ENCODE data around the gene LZTS2. TPM values are rescaled to one million over a fixed set of nuclear protein-coding genes. Genes with fewer than 3 reads are reported as not detected.

The LZTS2 gene
- total RNA-seq, 1 experiment from 2014 or later, result 58.3 TPM

DNA sequence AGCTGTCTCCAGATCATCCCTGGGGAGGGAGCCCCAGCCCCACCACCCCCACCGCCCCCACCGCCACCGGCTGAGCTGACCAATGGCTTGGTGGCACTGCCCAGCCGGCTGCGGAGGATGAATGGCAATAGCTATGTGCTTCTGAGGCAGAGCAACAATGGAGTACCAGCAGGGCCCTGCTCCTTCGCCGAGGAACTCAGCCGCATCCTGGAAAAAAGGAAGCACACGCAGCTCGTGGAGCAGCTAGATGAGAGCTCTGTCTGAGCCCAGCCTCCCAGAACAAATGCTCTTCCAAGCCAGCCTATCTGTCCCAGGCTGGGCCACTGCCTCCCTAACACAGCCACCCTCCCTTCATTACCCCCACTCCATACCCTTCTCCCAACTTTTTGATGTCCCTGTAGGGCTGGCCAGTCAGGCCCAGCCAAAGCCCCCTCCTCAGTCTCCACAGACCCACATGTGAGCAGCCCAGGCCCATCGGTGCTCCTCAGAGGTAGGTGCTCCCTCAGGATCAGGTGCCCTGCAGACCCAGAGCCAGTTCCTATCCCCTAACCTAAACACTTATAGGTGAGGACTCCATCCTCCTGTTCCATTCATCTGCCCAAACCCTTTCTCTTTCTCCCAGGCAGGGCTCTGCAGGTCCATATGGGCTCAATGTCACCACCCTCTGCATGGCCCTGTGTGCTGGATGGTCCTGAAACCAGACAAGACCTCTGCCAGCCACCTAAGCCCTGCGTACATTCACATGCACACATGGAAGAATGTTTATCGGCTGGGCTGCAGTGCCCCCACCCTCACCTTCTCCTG, 15.5 kb upstream of the LZTS2 start:
- BruUV-seq (replicated peaks), result no TSS peak
- Histone ChIP-seq H3K9me2 (replicated peaks; ENCODE audit: low read length) (no peaks in the 10 kb centered on the region), H3K27ac (ENCODE audit: low read length) (no peak overlapping the region), H2AFZ (ENCODE audit: low read length) (no peak overlapping the region), H3F3A (ENCODE audit: low read length, unreplicated experiment) (no peaks in the 10 kb centered on the region), H3K27me3 (ENCODE audit: low read length) (no peaks in the 10 kb centered on the region), H3K4me1 (ENCODE audit: insufficient read depth, low read length) (peaks cover 12% of the 10 kb centered on the region), H3K79me2 (ENCODE audit: low read length) (peaks cover 34% of the 10 kb centered on the region), H3K36me3 (ENCODE audit: low read depth, low read length) (no peaks in the 10 kb centered on the region), H3K9ac (ENCODE audit: low read length) (no peak overlapping the region), H3K4me3 (ENCODE audit: low read length) (no peak overlapping the region), H4K20me1 (ENCODE audit: low read length) (peaks cover 3% of the 10 kb centered on the region; the same call in 1 of the 2 replicates), H3K4me2 (ENCODE audit: low read length) (no peak overlapping the region), H3K9me3 (ENCODE audit: low read length) (no peaks in the 10 kb centered on the region)
- TF ChIP-seq EZH2phosphoT487 (IDR thresholded peaks at IDR 0.05; ENCODE audit: borderline replicate concordance, low read length) (no peak), CTCF (conservative IDR thresholded peaks at IDR 0.05; ENCODE audit: low read depth, low read length) (no peak), EZH2 (IDR thresholded peaks at IDR 0.05; ENCODE audit: low read length, unreplicated experiment) (no peak)
- CTCF ChIA-PET, result no interaction called here
- intact Hi-C loops (cut with micrococcal nuclease), result no loop called here
- POLR2A ChIA-PET (ENCODE audit: unreplicated experiment), result no interaction called here
- no peak for ATAC-seq
- DNase-seq, result no peak

- intact Hi-C loops (cut with micrococcal nuclease), result no loop called here
- no peaks in the 10 kb centered on the region for H3F3A ChIP-seq (ENCODE audit: low read length, unreplicated experiment)
- ATAC-seq, result no peak
- no peaks in the 10 kb centered on the region for H3K9me2 ChIP-seq (replicated peaks; ENCODE audit: low read length)
- CTCF ChIA-PET, result interaction anchor here (0.6 kb wide), 1 partner anchor 58 kb away, joined by 3 read pairs; no protein-coding TSS in a partner anchor
- no TSS peak for BruUV-seq (replicated peaks)
- peaks cover 41% of the 10 kb centered on the region for H3K79me2 ChIP-seq (ENCODE audit: low read length)
- H3K27ac ChIP-seq (ENCODE audit: low read length), result no peak overlapping the region
- no peak for DNase-seq
- POLR2A ChIA-PET (ENCODE audit: unreplicated experiment), result no interaction called here
- no peak overlapping the region for H2AFZ ChIP-seq (ENCODE audit: low read length)
- H4K20me1 ChIP-seq (ENCODE audit: low read length), result peaks cover 10% of the 10 kb centered on the region
- H3K4me3 ChIP-seq (ENCODE audit: low read length), result no peak overlapping the region
- no peak overlapping the region for H3K4me2 ChIP-seq (ENCODE audit: low read length)
- no peak overlapping the region for H3K9ac ChIP-seq (ENCODE audit: low read length)
- no peaks in the 10 kb centered on the region for H3K27me3 ChIP-seq (ENCODE audit: low read length)
- peaks cover 19% of the 10 kb centered on the region for H3K4me1 ChIP-seq (ENCODE audit: insufficient read depth, low read length)
- TF ChIP-seq EZH2phosphoT487 (IDR thresholded peaks at IDR 0.05; ENCODE audit: borderline replicate concordance, low read length), result no peak
- no peak for TF ChIP-seq CTCF (conservative IDR thresholded peaks at IDR 0.05; ENCODE audit: low read depth, low read length)
- no peak for TF ChIP-seq EZH2 (IDR thresholded peaks at IDR 0.05; ENCODE audit: low read length, unreplicated experiment)
- H3K9me3 ChIP-seq (ENCODE audit: low read length), result no peaks in the 10 kb centered on the region
- peaks cover 4% of the 10 kb centered on the region; the same call in 1 of the 2 replicates for H3K36me3 ChIP-seq (ENCODE audit: low read depth, low read length)
Measured at GRCh38 chr10:100984672-100985177, 14.9 kb upstream of the LZTS2 start.

DNA sequence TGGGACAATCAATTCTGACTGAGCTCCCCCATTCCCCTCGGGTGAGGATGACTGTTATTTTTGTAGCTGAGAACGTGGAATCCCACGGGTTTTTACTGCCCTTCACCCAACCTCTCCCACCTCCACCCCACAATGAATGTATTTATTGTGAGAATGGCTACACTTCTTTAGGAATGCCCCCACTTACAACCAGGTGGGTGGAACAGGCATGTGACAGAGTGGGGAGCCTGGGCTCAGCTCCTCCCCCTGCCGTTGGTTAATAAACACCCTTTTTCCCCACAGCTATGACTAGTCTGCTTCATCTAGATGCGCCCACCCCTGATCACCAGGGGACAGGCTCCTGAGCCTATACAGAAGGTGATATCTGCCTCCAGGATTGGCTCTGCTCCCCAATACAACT, 14.3 kb upstream of the LZTS2 start:
- CTCF ChIA-PET, result interaction anchor here (0.6 kb wide), 1 partner anchor 58 kb away, joined by 3 read pairs; no protein-coding TSS in a partner anchor

More for the DNA sequence above, 14.3 kb upstream of the LZTS2 start:
- Histone ChIP-seq H2AFZ (ENCODE audit: low read length) (no peak overlapping the region), H3K9me3 (ENCODE audit: low read length) (no peaks in the 10 kb centered on the region), H4K20me1 (ENCODE audit: low read length) (peaks cover 12% of the 10 kb centered on the region), H3K4me1 (ENCODE audit: insufficient read depth, low read length) (peaks cover 25% of the 10 kb centered on the region), H3K79me2 (ENCODE audit: low read length) (peaks cover 47% of the 10 kb centered on the region), H3K4me2 (ENCODE audit: low read length) (no peak overlapping the region), H3K27me3 (ENCODE audit: low read length) (no peaks in the 10 kb centered on the region), H3K9ac (ENCODE audit: low read length) (no peak overlapping the region), H3K9me2 (replicated peaks; ENCODE audit: low read length) (no peaks in the 10 kb centered on the region), H3K4me3 (ENCODE audit: low read length) (no peak overlapping the region), H3K27ac (ENCODE audit: low read length) (no peak overlapping the region), H3F3A (ENCODE audit: low read length, unreplicated experiment) (no peaks in the 10 kb centered on the region), H3K36me3 (ENCODE audit: low read depth, low read length) (peaks cover 8% of the 10 kb centered on the region; the same call in 1 of the 2 replicates)
- no peak for DNase-seq
- intact Hi-C loops (cut with micrococcal nuclease), result no loop called here
- BruUV-seq (replicated peaks), result no TSS peak
- no peak for ATAC-seq
- no peak for TF ChIP-seq CTCF (conservative IDR thresholded peaks at IDR 0.05; ENCODE audit: low read depth, low read length)
- TF ChIP-seq EZH2phosphoT487 (IDR thresholded peaks at IDR 0.05; ENCODE audit: borderline replicate concordance, low read length), result no peak
- no peak for TF ChIP-seq EZH2 (IDR thresholded peaks at IDR 0.05; ENCODE audit: low read length, unreplicated experiment)
- POLR2A ChIA-PET (ENCODE audit: unreplicated experiment), result no interaction called here

Measured in PC-3 (cell line).